Stimulated activated CD4-positive, alpha-beta T cell treated with anti-CD3 and anti-CD28 coated beads, Interleukin-1b, Interleukin-23, amount 100 ng/mL, for 48 hours (primary cell): ENCODE measurements around the gene UBR4.

Source experiments
- DNase-seq: peaks from one replicate; pipeline ENCODE4 v3.0.0-alpha.2; 2020

Gene UBR4

DNA sequence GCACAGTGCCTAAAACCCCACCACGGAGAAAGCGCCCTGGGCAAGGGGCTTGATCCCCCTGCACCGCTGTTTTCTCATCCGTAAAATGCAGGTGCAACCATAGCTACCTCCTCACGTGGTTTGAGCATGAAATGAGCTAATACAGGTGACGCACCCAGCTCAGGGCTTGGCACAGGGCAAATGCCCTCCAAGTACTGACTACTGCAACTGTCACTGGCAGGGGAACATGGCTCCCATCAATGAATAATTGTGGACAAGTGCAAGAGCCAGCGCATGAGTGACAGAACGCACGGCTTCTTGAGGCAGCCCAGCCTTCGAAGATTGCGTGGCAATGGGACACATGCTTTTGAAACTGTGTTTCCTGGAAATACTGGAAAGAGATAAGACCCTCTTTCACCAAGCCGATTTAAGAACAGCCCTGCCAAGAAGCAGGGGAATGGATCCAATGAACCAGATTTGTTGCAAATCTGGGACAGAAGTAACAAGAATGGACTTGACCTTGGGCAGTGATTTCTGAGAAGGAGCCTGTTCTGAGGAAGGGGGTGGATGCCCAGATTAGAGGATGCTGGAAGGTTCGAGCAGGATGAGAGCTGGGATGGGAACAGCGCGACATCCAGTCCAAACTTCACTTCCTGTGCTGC lies 160.8 kb downstream of the UBR4 start:
- DNase-seq, result no peak

DNA sequence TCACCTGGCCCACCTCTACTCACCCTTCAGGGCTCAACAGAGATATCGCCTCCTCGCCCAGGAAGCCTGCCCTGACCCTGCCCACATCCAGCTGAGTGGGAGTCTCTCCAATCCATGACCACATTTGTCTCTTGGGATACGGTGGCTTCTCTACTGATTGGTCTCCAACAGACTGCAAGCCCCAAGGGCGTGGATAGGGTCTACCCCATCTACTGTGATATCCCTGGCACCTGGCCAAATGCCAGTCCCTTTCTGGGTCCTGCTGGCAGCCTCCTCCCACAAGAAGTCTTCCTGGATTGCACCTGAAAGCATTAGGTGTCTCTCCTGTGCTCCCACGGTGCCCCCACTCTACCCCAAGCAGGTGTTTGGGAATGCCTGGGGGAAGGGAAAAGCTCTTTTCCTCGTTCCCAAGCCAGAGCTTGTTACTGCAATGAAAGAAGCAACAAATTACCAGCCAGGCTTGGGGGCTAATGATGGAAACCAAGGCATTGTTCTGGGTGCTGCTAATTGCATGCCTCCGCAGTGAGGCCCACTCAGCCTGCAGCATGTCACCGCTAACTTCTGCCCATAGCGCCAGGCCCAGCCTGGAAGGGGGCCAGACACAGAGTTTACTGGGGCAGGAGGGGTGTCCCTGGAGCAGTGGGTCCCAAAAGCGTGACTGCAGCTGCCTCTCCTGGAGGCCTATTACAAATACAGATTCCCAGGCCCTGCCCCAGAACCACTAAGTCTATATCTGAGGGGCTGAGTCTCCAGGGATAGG lies 162.9 kb downstream of the UBR4 start:
- DNase-seq, result no peak

DNA sequence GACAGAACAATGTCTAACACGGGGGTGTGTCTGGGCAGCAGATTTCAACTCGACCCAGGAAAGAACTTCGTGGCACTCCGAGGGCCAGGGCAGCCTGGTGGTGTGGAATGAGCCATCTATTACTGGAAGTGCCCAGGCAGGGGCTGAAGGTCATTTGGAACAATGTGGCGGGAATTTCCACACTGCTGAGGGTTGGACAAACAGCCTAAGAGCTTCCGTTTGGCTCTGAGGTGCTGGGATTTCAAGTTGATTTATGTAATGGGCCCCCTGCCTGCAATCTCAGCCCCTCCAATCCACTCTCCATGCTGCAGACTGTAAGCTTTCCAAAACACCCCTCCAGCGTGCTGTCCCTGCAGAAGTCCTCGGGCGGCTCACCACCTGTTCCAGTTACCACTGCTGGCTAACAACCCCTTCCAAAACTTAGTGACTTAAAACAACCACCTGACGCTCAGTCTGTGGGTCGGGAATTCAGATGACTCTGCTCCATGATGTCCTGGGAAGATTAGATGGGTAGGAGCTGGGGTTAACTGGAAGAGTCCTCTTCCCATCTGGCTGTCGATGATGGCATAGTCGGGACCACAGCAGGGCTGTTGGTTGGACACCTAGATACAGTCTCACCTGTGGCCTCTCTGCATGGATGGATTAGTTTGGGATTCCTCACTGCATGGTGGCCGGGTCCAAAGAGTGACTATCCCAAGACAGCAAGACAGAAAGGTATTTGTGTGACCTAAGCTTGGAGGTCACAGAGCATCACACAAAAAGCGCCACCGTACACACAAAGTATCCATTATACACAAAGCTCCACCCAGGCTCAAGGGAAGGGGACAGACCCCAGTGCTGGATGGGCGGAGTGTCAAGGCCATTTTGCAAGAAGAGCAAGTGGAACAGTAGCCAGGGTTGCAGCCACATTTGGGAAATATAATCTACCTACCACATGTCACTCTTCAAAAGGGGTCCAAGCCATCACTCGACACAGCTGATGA lies 163.9 kb downstream of the UBR4 start:
- DNase-seq, result no peak

DNA sequence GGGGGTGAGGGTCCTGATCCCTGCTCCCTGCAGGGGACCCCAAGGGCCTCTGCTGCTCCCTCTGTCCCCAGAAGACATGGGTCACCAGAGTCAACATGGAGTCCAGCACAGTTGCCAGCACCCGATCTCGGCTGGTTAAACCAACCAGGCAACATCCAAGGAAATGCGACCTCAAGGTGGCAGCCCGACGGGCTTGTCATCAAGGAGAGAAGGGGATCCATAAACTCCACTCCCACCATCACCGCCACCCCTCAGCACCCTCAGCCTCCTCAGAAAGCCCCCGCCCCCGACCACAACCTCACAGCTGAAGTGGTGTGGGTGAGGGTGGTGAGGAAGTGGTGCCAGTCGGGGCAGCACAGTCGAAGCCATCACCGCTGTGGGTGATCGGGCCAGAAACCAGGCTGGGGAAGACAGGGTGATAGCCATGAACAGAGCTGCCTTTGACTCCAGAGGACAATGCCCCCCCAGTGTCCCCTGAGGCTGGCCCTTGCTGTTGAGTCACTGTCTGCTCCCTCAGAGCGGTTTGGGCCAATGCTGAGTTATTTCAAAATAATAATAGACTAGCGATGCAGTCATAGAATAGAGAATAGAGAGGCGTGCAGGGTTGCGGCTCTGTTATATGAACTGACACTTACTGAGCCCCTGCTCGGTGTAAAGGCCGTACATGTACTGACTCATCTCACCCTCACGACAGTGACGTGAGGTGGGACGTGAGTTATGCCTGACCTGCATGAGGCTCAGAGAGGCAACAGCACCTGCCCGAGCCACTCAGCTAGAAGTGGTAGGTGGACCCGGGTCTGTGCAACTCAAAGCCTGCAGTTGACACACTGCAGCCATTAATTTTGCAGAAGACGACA lies 164.9 kb downstream of the UBR4 start:
- no peak for DNase-seq

DNA sequence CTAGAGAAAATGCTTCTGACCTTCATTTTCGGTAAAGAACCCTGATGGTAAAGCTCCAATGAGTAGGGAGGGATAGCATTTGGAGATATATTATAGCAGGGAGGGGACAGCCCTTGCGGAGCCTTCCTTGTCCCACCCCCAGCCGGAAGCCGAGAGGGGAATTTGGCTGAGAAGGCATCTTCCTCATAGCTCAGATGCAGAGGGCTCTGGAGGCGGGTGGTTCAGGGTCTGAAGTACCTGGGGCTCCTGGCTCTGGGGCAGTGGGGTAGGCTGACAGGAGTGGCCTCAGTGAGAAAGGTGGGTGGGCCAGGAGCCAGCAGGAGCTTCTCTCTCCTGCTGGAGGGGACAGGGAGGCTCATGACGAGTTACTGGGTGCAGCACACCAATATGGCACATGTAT lies 165.6 kb downstream of the UBR4 start:
- DNase-seq, result no peak

DNA sequence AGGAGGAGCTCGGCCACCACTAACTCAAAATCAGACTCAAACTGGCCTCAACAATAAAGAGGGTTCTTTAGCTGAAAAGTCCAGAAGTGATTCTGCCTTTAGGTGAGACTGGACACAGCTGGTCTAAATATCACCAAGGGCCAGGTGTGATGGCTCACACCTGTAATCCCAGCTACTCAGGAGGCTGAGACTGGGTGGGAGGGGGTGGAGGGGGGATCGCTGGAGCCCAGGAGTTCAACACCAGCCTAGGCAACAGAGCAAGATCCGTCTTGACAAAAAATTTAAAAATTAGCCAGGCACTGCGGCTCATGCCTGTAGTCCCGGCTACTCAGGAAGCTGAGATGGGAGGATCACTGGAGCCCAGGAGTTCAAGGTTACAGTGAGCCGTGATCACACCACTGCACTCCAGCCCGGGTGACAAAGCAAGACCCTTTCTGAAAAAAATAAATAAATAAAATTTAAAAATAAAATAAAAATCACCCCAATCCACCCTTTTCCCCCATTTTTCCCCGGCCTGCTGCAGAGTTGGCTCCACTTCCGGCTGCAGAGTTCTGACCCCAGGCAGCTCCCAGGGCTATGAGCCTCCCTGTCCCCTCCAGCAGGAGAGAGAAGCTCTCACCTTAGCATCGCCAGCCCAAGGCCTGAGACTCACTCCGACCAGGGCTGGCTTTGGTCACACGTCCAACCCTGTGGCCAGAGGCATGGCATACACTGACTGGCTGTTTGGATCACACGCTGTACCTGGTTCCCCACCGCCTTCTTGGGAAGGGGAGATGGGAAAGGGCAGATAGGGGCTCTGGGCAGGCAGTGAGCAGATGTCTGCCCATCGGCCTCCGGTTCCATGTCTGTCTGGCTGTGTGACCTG lies 166.3 kb downstream of the UBR4 start:
- no peak for DNase-seq

DNA sequence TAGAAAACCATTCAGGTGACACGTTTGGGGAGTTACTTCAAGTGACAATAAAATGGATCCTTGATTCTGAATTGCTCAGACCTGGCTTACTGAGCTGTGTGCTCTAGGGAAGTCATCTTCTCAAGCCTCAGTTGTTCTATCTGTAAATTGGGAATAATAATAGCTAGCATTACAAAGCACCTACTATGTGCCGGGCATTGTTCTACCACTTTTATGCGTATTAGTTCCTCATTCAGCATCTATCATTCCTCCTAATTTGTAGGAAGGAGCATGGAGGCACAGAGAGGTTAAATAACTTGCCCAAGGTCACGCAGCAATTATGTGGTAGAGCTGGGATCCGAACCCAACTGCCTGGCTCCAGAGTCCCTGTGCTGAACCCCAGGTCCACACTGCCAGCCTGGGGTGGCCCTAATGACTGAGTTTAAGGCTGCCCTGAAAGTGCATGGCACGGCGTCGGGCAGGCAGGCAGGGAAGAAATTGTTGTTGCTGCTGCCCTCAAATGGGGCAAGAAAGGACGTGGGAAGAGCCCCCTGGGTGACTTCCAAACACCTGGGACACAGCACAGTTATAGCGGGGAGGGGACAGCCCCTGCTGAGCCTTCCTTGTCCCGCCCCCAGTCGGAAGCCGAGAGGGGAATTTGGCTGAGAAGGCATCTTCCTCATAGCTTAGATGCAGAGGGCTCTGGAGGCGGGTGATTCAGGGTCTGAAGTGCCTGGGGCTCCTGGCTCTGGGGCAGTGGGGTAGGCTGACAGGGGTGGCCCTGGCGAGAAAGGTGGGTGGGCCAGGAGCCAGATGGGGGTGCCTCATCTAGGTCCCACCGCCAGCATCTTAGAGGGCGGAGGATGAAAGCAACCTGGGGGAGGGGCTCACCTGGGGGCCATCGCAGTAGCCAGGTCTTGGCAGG lies 167.1 kb downstream of the UBR4 start:
- peak; percentile 22 for DNase-seq

DNA sequence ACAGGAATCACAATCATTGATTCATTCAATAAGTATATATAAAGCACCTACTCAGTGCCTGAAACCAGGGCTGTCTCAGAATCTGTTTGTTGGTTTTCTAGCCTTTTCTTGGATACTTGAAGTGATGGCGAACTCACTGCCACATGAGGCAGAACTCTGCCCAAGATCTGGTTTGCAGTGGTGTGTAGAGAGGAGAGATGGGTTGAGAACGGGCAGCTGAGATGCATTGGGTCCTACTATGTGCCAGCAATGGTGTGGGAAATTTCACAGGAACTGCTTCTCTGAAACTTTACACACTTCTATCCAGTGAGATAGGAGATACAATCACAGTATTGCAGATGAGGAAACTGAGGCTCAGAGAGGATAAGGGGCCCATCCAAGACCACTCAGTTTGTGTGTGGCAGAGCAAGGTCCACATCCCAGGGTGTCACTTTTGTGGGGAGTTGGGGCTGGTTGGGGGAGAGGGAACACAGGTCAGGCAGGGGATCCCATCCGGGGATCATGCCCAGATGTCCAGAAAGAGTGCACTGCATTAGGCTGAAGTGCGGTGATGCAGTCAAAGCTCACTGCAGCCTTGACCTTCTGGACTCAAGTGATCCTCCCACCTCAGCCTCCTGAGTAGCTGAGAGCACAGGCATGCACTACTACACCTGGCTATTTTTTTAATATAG lies 169.9 kb downstream of the UBR4 start:
- no peak for DNase-seq

DNA sequence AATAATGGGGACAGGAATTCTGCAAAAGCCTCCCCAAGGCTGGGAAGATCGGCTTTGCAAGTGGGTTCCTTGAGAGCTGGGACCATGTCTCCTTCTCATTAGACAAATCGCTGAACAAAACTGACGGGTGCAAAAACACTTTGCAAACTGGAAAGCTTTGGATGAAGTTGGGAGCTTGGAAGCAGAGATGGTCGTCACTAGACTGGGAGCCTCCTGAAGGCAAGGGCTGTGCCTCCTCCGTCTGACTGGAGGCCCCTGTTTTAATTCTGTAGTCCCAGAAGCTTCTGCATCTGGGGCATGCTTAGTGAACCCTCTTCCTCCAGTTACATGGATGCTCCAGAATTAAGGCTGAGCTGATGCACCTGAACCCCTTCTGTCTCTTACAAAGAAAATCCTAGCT lies 171.3 kb downstream of the UBR4 start:
- no peak for DNase-seq

DNA sequence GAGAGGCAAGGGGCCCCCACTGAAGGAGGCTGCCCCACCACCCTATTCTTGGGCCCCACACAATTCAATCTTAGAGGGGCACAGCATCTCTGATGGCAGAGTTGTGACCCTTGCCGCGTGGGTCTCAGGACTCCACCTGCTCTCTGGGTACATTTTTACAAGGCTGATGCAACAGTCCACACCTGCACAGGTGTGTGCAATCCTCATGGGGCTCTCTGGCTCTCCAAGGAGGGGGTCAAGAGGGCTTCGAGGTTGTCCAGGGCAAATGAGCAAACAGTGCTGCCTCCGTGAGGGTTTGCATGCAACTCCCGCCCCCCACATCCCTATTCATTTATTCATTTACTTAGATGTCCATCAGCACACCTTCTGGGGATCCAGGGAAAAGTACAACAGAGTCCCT lies 172.0 kb downstream of the UBR4 start:
- no peak for DNase-seq

DNA sequence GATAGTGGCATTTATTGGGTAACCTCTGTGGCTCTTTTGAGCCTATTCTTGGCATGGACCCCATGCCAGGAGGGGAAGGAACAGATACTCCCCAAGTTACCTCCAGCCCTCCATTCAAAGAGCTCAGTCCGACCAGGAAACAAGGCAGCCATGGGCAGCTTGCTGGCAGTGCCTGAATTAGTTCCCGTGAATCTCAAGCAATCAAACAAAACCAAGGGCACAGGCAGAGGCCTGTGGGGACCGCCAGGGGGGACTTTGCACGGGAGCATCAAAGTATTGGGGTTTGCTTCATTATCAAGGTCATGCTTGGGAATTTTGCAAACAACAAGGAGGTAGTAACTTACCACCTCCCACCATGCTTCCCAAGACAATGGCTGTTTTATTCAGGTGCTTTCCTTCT lies 172.4 kb downstream of the UBR4 start:
- DNase-seq, result no peak

DNA sequence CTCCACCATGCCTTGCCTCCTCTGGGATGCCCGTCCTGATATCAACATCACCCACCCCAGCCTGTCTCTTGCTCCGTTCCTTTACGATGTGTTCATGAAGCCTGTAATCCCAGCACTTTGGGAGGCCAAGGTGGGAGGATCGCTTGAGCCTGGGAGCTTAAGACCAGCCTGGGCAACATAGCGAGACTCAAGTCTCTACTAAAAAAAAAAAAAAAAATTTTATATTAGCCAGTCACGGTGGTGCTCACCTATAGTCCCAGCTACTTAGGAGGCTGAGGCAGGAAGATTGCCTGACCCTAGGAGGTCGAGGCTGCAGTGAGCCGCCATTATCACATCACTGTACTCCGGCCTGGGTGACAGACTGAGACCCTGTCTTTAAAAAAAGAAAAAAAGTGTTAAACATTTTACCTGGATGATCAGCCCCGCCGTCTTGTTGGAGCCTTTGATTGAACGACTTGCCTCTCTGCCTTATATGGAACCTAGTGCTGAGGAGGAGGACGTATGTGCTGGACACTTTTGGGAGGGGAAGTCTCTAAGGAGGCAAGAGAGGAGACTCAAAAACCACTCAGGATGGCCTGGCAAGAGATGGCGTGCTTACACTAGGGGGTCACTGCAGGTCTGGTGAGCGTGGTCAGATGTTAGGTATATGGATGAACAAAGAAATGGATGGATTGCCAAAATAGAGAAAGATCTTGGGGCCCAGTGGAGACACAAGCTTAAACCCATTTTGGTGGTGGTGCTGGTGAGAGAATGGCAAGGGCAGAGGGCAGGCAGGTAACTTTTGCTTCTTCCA lies 173.1 kb downstream of the UBR4 start:
- DNase-seq, result no peak

DNA sequence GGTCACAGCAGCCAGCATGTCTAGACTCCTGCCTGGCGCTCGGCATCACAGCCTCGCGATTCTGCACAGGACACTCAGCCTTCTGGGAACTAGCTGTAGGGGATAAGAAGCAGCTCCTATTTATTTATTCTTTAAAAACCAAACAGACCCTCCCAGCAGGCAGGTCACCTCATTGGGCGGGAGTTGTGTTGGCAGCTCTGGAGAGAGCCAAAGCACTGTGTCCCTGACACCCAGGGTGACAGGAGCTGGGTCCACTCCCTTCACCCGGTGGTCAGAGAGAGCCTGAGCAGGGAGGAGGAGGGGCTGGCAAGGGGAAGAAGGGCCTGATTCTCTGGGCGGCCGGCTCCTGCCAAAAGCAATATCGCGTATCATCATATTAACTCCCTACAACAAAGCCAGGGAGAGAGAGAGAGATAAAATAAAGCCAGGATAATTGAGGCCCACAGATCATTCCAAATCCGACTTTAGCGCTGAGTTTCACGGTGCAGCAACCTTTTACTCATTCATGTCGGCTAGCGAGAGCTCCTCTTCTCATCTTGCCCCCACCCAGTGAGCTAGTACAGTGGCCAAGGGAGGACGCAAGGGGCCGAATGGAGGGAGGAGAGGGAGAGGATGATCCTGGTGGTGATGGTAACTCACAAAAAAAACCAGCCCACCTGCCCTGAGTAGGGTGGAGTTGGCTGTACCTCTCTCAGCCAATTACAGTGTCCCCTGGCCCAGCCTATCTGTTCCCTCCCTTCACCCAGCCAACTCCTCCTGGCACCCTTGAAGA lies 173.8 kb downstream of the UBR4 start:
- DNase-seq, result no peak

DNA sequence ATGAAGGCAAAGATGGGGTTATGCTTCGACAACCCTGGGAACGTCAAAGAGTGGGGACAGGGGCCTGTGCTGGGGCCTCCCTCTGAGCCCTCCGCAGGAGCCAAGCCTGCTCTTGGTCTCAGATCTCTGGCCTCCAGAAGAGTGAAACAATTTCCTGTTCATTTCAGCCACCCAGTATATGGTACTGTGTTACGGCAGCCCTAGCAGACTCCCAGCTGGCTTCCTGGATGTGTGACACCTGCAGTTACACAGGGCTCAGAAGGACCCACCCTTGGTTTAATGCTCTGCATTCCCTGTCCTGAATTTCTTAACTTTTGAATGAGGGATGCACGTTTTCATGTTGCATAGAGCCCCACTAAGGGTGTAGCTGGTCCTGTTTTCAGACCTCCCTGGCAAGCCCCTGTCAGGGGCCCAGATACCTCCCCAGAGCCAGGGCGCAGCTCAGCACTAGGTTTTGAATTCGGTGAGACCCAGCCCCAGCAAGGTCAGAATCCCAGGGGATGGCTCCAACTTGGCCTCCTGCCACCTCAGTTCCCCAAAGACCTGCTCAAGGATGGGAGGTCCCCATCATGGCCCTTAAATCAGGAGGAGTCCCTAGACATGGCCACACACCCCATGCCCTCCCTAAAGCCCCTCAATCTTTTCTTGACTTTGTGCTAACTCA lies 174.6 kb downstream of the UBR4 start:
- DNase-seq, result no peak

DNA sequence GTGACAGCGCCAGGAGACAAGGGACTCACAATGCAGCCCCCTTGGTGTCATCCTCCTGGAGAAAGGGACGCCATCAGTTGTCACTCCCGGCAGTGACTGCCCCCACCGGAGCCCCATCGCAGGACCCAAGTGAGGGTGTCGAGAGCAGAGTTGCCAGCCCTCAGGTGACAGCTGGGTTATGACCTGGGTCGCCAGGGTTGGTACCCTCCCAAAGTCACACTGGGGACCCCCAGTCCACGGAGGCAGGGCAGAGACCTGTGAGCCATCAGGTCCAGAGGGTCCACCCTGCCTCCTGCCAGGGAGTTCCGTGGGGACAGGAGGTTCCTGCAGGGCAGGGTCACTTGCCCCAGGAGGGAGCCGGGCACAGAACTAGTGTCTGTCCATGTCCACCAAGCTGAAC lies 175.3 kb downstream of the UBR4 start:
- no peak for DNase-seq

DNA sequence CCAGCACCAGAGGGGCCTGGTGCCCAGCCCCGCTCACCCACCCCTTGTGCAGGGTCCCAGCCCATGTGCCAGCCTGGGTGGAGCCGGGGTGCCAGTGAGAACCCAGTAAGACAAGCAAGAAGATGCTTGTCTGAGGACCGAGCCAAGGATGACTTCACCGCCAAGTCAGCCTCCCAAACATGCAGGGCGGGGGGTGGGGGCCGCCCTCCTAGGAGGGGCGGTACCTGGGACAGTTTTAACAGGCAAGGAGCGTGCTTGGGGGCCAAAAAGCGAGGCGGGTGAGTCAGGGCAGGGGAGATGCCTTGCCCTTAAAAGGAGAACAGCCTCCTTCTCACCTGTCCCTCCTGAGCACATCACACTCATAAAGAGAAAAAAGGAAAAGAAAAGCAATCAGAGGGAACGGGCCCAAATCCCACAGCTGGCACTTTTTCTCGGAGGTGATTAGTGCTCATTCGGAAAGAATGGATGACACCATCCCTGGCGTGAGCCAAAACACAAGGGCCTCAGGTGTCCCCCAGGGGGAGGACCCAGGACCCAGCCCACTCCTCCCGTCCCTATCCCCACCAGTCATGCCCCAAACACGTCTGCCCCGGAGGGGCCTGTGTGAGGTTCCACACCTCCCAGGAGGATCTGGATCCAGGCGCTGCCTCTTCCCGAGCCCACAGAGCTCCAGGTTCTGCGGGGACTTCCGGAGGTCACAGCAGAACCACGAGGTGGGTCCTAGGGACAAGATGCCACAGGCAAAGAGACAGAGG lies 176.0 kb downstream of the UBR4 start:
- DNase-seq, result no peak

DNA sequence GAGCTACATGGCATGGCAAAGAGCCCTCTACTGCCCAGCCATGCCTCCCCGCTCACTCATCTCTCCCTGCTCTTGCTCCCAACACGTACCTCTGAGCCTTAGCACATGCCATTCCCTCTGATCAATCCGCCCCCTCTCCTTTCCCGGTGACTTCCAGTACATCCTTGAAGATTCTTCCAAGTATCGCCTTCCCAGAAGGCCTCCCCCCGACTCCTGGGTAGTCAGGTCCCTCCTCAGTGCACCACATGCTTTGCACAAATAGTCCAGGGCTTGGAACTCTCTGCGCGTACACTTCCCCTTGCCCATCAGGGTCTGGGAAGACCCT lies 176.6 kb downstream of the UBR4 start:
- no peak for DNase-seq
